Endodermal cell (in vitro differentiated cells): ENCODE results near the gene NRP1. TPM values are rescaled to one million over a fixed set of nuclear protein-coding genes. Genes with fewer than 3 reads are reported as not detected.

Source experiments
- DNase-seq: peaks from one replicate; pipeline ENCODE4 v3.0.0-alpha.2; 2017
- H3K27ac ChIP-seq: 2 replicates; pipeline ENCODE4 v1.5.1; 2013; ENCODE audit warnings: mild to moderate bottlenecking, low read depth, low read length, moderate library complexity
- H3K27me3 ChIP-seq: 2 replicates; pipeline ENCODE4 v1.6.1; 2013; ENCODE audit warnings: mild to moderate bottlenecking, low read length, moderate library complexity; ENCODE audit not compliant: insufficient read depth, control insufficient read depth, poor library complexity, severe bottlenecking
- H3K36me3 ChIP-seq: 2 replicates; pipeline ENCODE4 v1.7.0; 2013; ENCODE audit warnings: mild to moderate bottlenecking, low read length, moderate library complexity; ENCODE audit not compliant: control insufficient read depth, insufficient read depth
- H3K4me1 ChIP-seq: one replicate; pipeline ENCODE4 v1.7.0; 2013; ENCODE audit warnings: low read length; ENCODE audit not compliant: control insufficient read depth, insufficient read depth
- H3K4me3 ChIP-seq: 2 replicates; pipeline ENCODE4 v1.5.1; 2013; ENCODE audit warnings: mild to moderate bottlenecking, low read length, moderate library complexity
- H3K9ac ChIP-seq: 2 replicates; pipeline ENCODE4 v1.6.1; 2013; ENCODE audit warnings: mild to moderate bottlenecking, low read length, moderate library complexity; ENCODE audit not compliant: poor library complexity, severe bottlenecking; ENCODE audit errors: extremely low read depth
- H3K9me3 ChIP-seq: 2 replicates; pipeline ENCODE4 v1.6.1; 2013; ENCODE audit warnings: mild to moderate bottlenecking, low read length, moderate library complexity; ENCODE audit not compliant: control insufficient read depth
- H3K27ac Mint-ChIP-seq: 2 replicates; pipeline ENCODE4 v1.8.0; 2020; ENCODE audit warnings: mixed read lengths
- H3K27me3 Mint-ChIP-seq: 2 replicates; pipeline ENCODE4 v1.8.0; 2021; ENCODE audit warnings: mild to moderate bottlenecking, mixed read lengths; ENCODE audit not compliant: insufficient read depth
- H3K36me3 Mint-ChIP-seq: 2 replicates; pipeline ENCODE4 v1.8.0; 2020; ENCODE audit warnings: low read depth, mixed read lengths
- H3K4me1 Mint-ChIP-seq: 2 replicates; pipeline ENCODE4 v1.8.0; 2020; ENCODE audit warnings: mixed read lengths
- H3K4me3 Mint-ChIP-seq: 2 replicates; pipeline ENCODE4 v1.8.0; 2020; ENCODE audit warnings: mild to moderate bottlenecking, moderate library complexity, mixed read lengths
- H3K9me3 Mint-ChIP-seq: 2 replicates; pipeline ENCODE4 v1.8.0; 2020; ENCODE audit warnings: mild to moderate bottlenecking, mixed read lengths
- CTCF ChIP-seq: fragments of 200-600 bp; sonication (generic); conservative IDR thresholded peaks from 2 replicates; pipeline ENCODE4 v1.5.0; 2021; ENCODE audit warnings: antibody characterized with exemption, mild to moderate bottlenecking
- WGBS, 2 experiments: methylation state at CpG; one replicate each; pipeline versions ENCODE4 v1.1.5 to v1.1.7; 2013; ENCODE audit warnings: missing lambda C conversion rate in 2 of 2, mixed read lengths in 1 of 2; ENCODE audit not compliant: insufficient coverage in 1 of 2, insufficient read length in 1 of 2; 5-methylcytosine and 5-hydroxymethylcytosine counted together
- total RNA-seq, 2 donors: library from RNA; stranded (reverse); fragmentation: NEBNext Ultra II Directional in 1 of 2; extraction: Animal tissue kit (Norgen Biotek cat#: 25700) in 1 of 2; gene quantifications; 2 replicates in 1 of 2; 3 replicates in 1 of 2; pipeline ENCODE4 v1.2.1, GENCODE V29; 2021

The NRP1 gene
- total RNA-seq, 2 donors from 2014 or later: 20.7 to 30.6 TPM

DNA sequence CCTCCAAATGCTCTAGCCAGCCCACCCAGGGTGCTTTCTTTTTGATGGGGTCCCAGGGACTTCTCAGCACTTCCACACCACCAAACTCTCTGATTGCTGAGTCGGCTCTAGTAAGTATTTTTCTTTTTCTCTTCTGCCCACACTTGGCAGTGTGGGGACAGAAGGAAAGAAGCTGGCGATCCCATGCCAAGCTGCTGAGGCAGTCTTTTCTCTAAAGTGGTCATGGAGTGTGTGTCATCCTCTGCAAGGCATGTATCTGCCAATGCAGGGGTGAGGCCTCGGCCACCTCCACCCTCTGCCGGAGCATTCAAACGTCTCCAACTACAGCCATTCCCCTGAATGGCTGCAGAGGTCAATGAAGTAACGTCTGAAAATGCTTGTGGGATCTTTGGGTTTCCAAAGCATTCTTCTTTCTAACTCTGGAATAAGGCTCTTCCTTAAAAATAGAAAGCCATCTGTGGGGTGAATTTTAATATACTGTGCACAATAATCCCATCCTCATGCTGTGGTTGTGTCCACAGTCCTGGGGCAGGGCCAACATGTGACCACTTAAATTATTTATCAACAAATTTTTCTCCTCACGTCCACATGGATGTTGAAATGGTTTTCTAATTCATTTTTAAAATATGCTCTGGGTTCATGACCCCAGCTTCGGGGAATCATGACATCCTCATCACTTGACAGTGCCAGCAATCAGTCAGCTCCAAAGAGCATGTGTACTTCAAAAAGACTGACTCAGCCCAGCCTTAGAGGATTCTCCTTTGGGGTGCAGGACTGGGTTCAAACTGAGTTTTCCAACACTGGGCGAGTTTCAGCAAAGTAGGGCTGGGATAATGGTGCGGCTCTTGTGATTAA lies 205.1 kb downstream of the NRP1 start:
- H3K27ac Mint-ChIP-seq: no peak overlapping the region
- Histone ChIP-seq H3K9ac (no peak overlapping the region), H3K9me3 (no peaks in the 10 kb centered on the region), H3K4me1 (no peaks in the 10 kb centered on the region), H3K36me3 (no peaks in the 10 kb centered on the region), H3K4me3 (no peak overlapping the region), H3K27me3 (no peaks in the 10 kb centered on the region), H3K27ac (no peak overlapping the region)
- H3K4me3 Mint-ChIP-seq: no peak overlapping the region
- 84 to 93% methylated on average over 4 to 10 of the region's 10 CpGs for WGBS, 2 experiments
- TF ChIP-seq CTCF: no peak
- no peak for DNase-seq
- H3K9me3 Mint-ChIP-seq: no peaks in the 10 kb centered on the region
- peaks cover 2% of the 10 kb centered on the region for H3K27me3 Mint-ChIP-seq
- H3K36me3 Mint-ChIP-seq: no peaks in the 10 kb centered on the region
- H3K4me1 Mint-ChIP-seq: peaks cover 1% of the 10 kb centered on the region

GRCh38 chr10:33127622-33128021 lies 206.8 kb downstream of the NRP1 start:
- WGBS, 2 experiments: 91 to 98% methylated on average over 5 to 6 of the region's 9 CpGs
- no peak overlapping the region for H3K4me3 ChIP-seq
- Mint-ChIP-seq H3K9me3 (no peaks in the 10 kb centered on the region), H3K36me3 (no peaks in the 10 kb centered on the region), H3K27me3 (peaks cover 2% of the 10 kb centered on the region), H3K4me3 (no peak overlapping the region), H3K4me1 (peaks cover 1% of the 10 kb centered on the region), H3K27ac (no peak overlapping the region)
- no peak overlapping the region for H3K9ac ChIP-seq
- H3K9me3 ChIP-seq: no peaks in the 10 kb centered on the region
- no peaks in the 10 kb centered on the region for H3K36me3 ChIP-seq
- H3K27ac ChIP-seq: no peak overlapping the region
- no peaks in the 10 kb centered on the region for H3K4me1 ChIP-seq
- no peak for DNase-seq
- H3K27me3 ChIP-seq: no peaks in the 10 kb centered on the region
- TF ChIP-seq CTCF: no peak
